A549 (cell line): Measurements from ENCODE around the gene MBNL2. TPM values are rescaled to one million over a fixed set of nuclear protein-coding genes. Genes with fewer than 3 reads are reported as not detected.

Experiments used
- ATAC-seq, 2 experiments: fragments of 200-7000 bp in 1 of 2; fragments of >200 bp in 1 of 2; cut with Nextera tagmentation in 1 of 2; cut with Tn5 transposase in 1 of 2; 3 replicates each; pipeline versions ENCODE4 v1.8.0 to v1.9.1; 2018 to 2020; ENCODE audit warnings: mild to moderate bottlenecking in 1 of 2, moderate library complexity in 1 of 2
- CTCF ChIA-PET: fragments of 300-600 bp; sonication (Branson Sonifier 250); formaldehyde crosslinking; extraction: SDS; loops from one replicate; lab custom pipeline; 2021; ENCODE audit warnings: antibody characterized with exemption, inconsistent platforms; lab: Yijun Ruan, JAX
- POLR2A ChIA-PET: fragments of 350-600 bp; formaldehyde crosslinking; extraction: SDS; loops from one replicate; lab custom pipeline; 2021; ENCODE audit warnings: antibody characterized with exemption, inconsistent platforms; lab: Yijun Ruan, JAX
- DNase-seq, 2 experiments: peaks; one replicate each; pipeline versions ENCODE4 v3.0.0 to v3.0.0-alpha.2; 2011 to 2016; ENCODE audit warnings: low read depth in 1 of 2, low spot score in 1 of 2
- FAIRE-seq: peaks from 2 replicates; lab custom pipeline; 2011; peaks lifted over from hg19 to GRCh38; lab: Jason Lieb, UNC
- H3K27ac ChIP-seq, 2 experiments: fragments of >200 bp; sonication (Bioruptor Twin); formaldehyde crosslinking; 3 replicates each; pipeline ENCODE4 v1.5.1; 2016 to 2017
- H3K4me1 ChIP-seq: fragments of >200 bp; sonication (Bioruptor Twin); formaldehyde crosslinking; 3 replicates; pipeline ENCODE4 v1.6.1; 2016
- H3K4me2 ChIP-seq: fragments of >200 bp; sonication (Bioruptor Twin); formaldehyde crosslinking; 3 replicates; pipeline ENCODE4 v1.6.1; 2016
- H3K4me3 ChIP-seq: fragments of >200 bp; sonication (Bioruptor Twin); formaldehyde crosslinking; 3 replicates; pipeline ENCODE4 v1.5.1; 2016
- H3K9me3 ChIP-seq: fragments of >200 bp; sonication (Bioruptor Twin); formaldehyde crosslinking; 3 replicates; pipeline ENCODE4 v1.6.1; 2016
- CEBPB ChIP-seq, 2 experiments: fragments of >200 bp in 1 of 2; sonication (Bioruptor Twin) in 1 of 2; formaldehyde crosslinking in 1 of 2; IDR thresholded peaks; 2 replicates each; pipeline ENCODE4 v1.6.1; 2012 to 2016
- CHD4 ChIP-seq: fragments of 200-600 bp; sonication (generic); IDR thresholded peaks from 2 replicates; pipeline ENCODE4 v1.6.1; 2016; ENCODE audit warnings: antibody characterized with exemption, mild to moderate bottlenecking, borderline replicate concordance
- EHF ChIP-seq: fragments of 250-450 bp; sonication (Bioruptor Pico); IDR thresholded peaks from 2 replicates; pipeline ENCODE4 v1.5.0; 2020; ENCODE audit warnings: mild to moderate bottlenecking
- GATA3 ChIP-seq: IDR thresholded peaks from 2 replicates; pipeline ENCODE4 v1.6.1; 2012; ENCODE audit warnings: borderline replicate concordance
- HOXB5 ChIP-seq: fragments of 250-450 bp; sonication (Bioruptor Pico); IDR thresholded peaks from 2 replicates; pipeline ENCODE4 v1.5.0; 2020; ENCODE audit warnings: mild to moderate bottlenecking, moderate library complexity
- JUNB ChIP-seq: fragments of >200 bp; sonication (Bioruptor Twin); formaldehyde crosslinking; IDR thresholded peaks from 2 replicates; pipeline ENCODE4 v1.6.1; 2016
- KDM1A ChIP-seq: fragments of 200-600 bp; sonication (generic); IDR thresholded peaks from 2 replicates; pipeline ENCODE4 v1.6.1; 2016; ENCODE audit warnings: low read depth, mild to moderate bottlenecking
- MAFK ChIP-seq: fragments of 450-650 bp; IDR thresholded peaks from 2 replicates; pipeline ENCODE4 v1.6.1; 2014; ENCODE audit not compliant: partially characterized antibody
- MAZ ChIP-seq: fragments of 150-350 bp; IDR thresholded peaks from 2 replicates; pipeline ENCODE4 v1.6.1; 2014; ENCODE audit warnings: antibody characterized with exemption, low read depth, low read length, borderline replicate concordance
- NR3C1 ChIP-seq: fragments of >200 bp; sonication (Bioruptor Twin); formaldehyde crosslinking; IDR thresholded peaks from 3 replicates; pipeline ENCODE4 v1.6.1; 2017
- RCOR1 ChIP-seq: fragments of 150-350 bp; IDR thresholded peaks from 2 replicates; pipeline ENCODE4 v1.6.1; 2014; ENCODE audit warnings: antibody characterized with exemption, low read length, low read depth
- RFX5 ChIP-seq: fragments of 450-650 bp; IDR thresholded peaks from 2 replicates; pipeline ENCODE4 v1.7.1; 2014; ENCODE audit warnings: antibody characterized with exemption, mild to moderate bottlenecking, moderate library complexity
- SREBF2 ChIP-seq: fragments of 450-650 bp; IDR thresholded peaks from 2 replicates; pipeline ENCODE4 v1.6.1; 2014; ENCODE audit warnings: mild to moderate bottlenecking, moderate library complexity
- ZC3H11A ChIP-seq: fragments of 450-650 bp; IDR thresholded peaks from 2 replicates; pipeline ENCODE4 v1.6.1; 2014; ENCODE audit warnings: antibody characterized with exemption, mild to moderate bottlenecking
- ZFP36 ChIP-seq: fragments of 450-650 bp; IDR thresholded peaks from 2 replicates; pipeline ENCODE4 v1.6.1; 2014; ENCODE audit warnings: borderline replicate concordance; ENCODE audit not compliant: partially characterized antibody
- WGBS: methylation state at CpG from one replicate; pipeline ENCODE4 v1.1.6; 2017; ENCODE audit errors: missing lambda C conversion rate; 5-methylcytosine and 5-hydroxymethylcytosine counted together
- polyA plus RNA-seq, 4 experiments: library from polyadenylated mRNA; depleted of rRNA in 3 of 4; stranded (reverse); fragments of >200 nt; fragmentation: RNase III in 1 of 4; extraction: RNeasy Plus Mini Kit Qiagen cat#74134 plus additional on column Dnase treatment in 1 of 4; gene quantifications; 2 replicates in 3 of 4; 3 replicates in 1 of 4; pipeline ENCODE4 v1.2.3, GENCODE V29; 2011 to 2017
- TF ChIP-seq, protein P1 (sequence below): fragments of 200-600 bp; sonication (generic); IDR thresholded peaks from 2 replicates; pipeline ENCODE4 v1.6.1; 2016; ENCODE audit warnings: antibody characterized with exemption, mild to moderate bottlenecking, moderate library complexity
- TF ChIP-seq, protein P2 (sequence below): IDR thresholded peaks from 2 replicates; pipeline ENCODE4 v1.6.1; 2012
- TF ChIP-seq, protein P3 (sequence below): fragments of >200 bp; sonication (Bioruptor Twin); formaldehyde crosslinking; IDR thresholded peaks from 3 replicates; pipeline ENCODE4 v1.6.1; 2016

MBNL2 gene
- polyA plus RNA-seq, 2 of the 4 experiments (the other 2 are of a cell fraction), result 18.7 to 20.6 TPM

DNA sequence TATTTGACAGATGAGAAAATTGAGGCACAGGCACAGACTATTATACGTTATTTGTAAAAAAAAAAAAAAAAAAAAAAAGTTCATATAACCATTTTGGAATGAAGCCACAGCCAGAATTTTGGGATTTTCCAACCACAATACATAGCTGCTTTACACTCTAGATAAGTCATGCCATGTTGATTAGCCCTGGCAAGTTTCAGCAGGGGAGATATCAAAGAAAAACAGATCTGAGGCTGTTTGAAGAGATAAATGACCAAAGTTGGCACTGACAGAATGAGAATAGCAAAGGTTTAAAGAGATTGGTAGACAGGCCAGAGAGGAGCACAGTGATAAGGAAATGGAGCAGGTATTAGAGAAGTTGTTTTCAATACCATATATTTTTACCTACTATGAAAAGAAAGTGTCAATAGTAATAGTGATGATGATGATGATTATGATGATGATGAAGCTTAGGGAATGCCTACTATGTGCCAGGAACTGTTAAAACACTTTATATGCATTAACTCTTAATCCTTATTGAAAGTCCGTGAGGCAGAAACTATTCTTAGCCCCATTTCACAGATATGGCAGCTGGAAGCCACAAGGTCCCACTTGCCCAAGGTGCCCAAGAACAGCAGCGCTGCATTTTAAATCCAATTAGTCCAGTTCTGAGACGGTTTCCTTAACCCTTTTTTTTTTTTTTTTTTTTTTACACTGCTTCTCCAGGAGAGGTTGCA, 105.5 kb downstream of the MBNL2 start (continued):
- TF ChIP-seq, protein P1, sequence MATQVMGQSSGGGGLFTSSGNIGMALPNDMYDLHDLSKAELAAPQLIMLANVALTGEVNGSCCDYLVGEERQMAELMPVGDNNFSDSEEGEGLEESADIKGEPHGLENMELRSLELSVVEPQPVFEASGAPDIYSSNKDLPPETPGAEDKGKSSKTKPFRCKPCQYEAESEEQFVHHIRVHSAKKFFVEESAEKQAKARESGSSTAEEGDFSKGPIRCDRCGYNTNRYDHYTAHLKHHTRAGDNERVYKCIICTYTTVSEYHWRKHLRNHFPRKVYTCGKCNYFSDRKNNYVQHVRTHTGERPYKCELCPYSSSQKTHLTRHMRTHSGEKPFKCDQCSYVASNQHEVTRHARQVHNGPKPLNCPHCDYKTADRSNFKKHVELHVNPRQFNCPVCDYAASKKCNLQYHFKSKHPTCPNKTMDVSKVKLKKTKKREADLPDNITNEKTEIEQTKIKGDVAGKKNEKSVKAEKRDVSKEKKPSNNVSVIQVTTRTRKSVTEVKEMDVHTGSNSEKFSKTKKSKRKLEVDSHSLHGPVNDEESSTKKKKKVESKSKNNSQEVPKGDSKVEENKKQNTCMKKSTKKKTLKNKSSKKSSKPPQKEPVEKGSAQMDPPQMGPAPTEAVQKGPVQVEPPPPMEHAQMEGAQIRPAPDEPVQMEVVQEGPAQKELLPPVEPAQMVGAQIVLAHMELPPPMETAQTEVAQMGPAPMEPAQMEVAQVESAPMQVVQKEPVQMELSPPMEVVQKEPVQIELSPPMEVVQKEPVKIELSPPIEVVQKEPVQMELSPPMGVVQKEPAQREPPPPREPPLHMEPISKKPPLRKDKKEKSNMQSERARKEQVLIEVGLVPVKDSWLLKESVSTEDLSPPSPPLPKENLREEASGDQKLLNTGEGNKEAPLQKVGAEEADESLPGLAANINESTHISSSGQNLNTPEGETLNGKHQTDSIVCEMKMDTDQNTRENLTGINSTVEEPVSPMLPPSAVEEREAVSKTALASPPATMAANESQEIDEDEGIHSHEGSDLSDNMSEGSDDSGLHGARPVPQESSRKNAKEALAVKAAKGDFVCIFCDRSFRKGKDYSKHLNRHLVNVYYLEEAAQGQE, result no peak
- no peak for TF ChIP-seq EHF (CRISPR knock-in tag)
- TF ChIP-seq, all 56 proteins: peak for 0

DNA sequence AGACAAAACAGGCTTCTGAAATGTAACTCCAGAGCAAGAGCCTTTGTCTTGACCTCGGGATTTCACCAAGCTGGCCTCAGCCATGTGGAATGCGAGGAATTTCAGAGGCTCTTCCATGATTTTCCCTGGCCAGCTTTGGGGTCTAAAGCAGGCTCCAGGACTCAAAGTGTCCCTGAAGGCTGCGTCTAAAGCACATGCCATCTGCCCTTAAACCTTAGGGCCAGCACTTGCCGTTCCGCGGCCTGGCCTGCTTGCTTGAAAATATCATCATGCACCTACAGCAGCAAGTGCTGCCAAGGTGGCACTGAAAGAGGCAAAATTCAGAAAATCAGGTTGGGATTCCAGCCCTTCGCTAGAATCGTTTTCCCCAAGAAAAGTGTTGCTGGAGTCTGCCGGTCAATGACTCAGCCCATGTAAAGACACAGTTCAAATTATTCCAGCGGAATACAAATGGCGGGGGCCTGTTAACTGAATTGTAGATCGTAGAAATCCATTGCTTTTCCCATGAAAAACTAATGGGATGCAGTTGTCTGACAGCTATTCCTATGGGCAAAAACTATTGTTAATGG, 106.2 kb downstream of the MBNL2 start:
- Histone ChIP-seq H3K9me3 (no peaks in the 10 kb centered on the region), H3K4me2 (peak overlapping the region; percentile 26), H3K4me3 (no peak overlapping the region), H3K4me1 (peaks cover 20% of the 10 kb centered on the region), H3K27ac (peak overlapping the region; percentile 33 to 79; a peak in 4 of 6 replicates)
- peak in 1 of 2 experiments; percentile 66; a peak in 3 of 6 replicates for ATAC-seq
- CTCF ChIA-PET, result interaction anchor here (1.0 kb wide), 1 partner anchor 16 kb away, joined by 3 read pairs; no protein-coding TSS in a partner anchor
- TF ChIP-seq HOXB5 (CRISPR knock-in tag) (no peak), KDM1A (no peak), MAFK (no peak), ZFP36 (no peak)
- TF ChIP-seq, protein P2, sequence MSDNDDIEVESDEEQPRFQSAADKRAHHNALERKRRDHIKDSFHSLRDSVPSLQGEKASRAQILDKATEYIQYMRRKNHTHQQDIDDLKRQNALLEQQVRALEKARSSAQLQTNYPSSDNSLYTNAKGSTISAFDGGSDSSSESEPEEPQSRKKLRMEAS, result 0 out of 2 replicates have a peak, but pooled peaks have one; percentile 20
- FAIRE-seq, result no peak
- WGBS, result 82% methylated on average over 11 of the region's 12 CpGs
- DNase-seq, result peak in 1 of 2 experiments; percentile 23
- POLR2A ChIA-PET, result no interaction called here

DNA sequence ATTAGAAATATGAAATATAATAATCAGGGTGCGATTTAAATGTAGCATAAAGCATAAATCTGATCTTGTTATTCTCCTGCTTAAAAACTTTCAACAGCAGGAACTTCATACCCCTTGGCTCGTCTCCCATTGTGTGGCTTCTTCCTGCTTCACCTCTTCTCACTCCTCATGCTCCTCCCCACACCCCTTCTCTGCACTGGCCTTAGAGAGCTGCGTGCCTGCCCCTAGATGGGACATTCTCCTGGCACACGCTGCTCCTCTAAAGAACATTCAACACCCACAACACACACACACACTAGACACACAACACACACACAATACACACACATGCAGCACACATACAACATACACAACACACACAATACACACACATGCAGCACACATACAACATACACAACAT, 107.2 kb downstream of the MBNL2 start:
- ChIA-PET POLR2A (no interaction called here), CTCF (no interaction called here)
- TF ChIP-seq CHD4 (no peak), NR3C1 (no peak), RCOR1 (no peak), RFX5 (no peak), ZC3H11A (no peak), JUNB (no peak), SREBF2 (no peak), HOXB5 (CRISPR knock-in tag) (no peak), GATA3 (no peak), MAZ (no peak), CEBPB (IDR thresholded peaks at IDR 0.05) (no peak), KDM1A (no peak)
- TF ChIP-seq, protein P2, result no peak
- TF ChIP-seq, protein P3, sequence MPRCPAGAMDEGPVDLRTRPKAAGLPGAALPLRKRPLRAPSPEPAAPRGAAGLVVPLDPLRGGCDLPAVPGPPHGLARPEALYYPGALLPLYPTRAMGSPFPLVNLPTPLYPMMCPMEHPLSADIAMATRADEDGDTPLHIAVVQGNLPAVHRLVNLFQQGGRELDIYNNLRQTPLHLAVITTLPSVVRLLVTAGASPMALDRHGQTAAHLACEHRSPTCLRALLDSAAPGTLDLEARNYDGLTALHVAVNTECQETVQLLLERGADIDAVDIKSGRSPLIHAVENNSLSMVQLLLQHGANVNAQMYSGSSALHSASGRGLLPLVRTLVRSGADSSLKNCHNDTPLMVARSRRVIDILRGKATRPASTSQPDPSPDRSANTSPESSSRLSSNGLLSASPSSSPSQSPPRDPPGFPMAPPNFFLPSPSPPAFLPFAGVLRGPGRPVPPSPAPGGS, result no peak
- H3K9me3 ChIP-seq, result no peaks in the 10 kb centered on the region
- H3K4me2 ChIP-seq, result no peak overlapping the region
- ATAC-seq (no peak), DNase-seq (no peak), FAIRE-seq (no peak)
- peaks cover 20% of the 10 kb centered on the region for H3K4me1 ChIP-seq
- no peak overlapping the region for H3K27ac ChIP-seq
- H3K4me3 ChIP-seq, result no peak overlapping the region
- whole genome bisulfite sequencing, result 87% methylated on average over 4 of the region's 4 CpGs
